Activated T-helper 1 cell treated with anti-CD3 and anti-CD28 coated beads, Interleukin-2, amount 50 U/mL, for 16 hours (primary cell): ENCODE measurements around the gene KCTD6.

Source experiments
- DNase-seq, 2 donors: peaks; one replicate each; pipeline ENCODE4 v3.0.0-alpha.2; 2020; ENCODE audit warnings: low read depth in 1 of 2, low spot score in 1 of 2

The KCTD6 gene

DNA sequence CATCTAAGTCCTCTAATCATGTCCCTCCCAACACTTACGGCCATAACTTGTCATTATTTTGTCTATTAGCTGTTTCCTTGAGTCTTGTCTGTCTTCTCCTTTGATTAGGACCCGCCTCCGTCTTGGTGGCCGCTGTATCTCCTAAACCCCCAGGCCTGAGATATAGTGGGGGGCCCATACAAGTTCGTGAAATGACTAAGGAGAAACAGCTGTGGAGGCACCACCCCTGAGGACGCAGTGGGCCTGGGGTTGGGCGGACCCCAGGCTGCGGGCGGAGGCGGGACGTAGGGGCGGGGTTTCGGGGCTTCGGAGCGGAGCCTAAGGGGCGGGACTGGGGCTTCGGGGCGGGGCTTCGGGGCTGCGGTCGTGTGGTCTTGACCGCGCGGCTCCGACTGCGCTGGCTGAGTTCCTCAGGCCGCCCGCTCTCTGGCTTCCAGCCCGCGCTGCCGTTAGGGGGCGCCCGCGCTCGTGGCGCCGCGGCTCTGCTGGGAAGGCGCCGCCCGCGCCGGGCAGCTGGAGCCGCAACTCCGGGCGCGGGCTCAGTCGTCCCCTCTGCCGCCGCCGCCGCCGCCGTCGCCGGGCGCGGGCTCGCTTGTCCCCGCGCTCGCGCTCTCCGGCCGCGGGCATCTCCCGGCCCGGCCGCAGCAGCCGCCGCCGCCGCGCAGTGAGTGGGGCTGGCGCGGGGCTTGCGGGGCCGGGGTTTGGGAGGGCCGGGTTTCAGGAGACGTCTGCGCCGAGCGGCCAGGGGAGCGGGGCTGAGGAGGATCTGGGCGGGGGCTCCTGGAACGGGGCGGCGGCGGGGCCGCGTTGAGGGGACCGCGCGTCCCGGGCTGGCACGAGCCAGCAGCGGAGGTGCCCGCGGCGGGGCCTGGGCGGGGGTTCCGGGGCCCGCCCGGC is at the start of gene KCTD6:
TSS of gene KCTD6 (plus strand) at position 591 of the 897 bp plus-strand sequence. CDS start 6,660 bp downstream, outside the sequence.
- DNase-seq: peak; percentile 67 to 82

DNA sequence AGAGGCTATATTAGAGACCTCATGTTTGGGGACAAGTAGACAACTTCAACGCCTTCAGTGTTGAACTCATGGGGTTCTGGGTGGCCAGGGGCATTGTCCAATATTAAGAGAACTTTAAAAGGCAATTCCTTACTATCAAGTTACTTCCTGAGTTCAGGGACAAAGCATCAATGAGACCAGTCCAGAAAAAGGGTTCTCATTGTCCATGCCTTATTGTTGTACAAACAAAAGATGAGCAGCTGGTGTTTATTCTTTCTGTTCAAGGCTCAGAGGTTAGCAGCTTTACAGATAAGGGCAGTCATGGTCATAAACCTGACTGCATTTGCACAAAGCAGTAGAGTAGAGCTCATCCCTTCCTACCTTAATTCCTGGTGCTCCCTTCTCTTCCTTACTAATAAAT is 39.7 kb upstream of the KCTD6 start:
- no peak for DNase-seq

DNA sequence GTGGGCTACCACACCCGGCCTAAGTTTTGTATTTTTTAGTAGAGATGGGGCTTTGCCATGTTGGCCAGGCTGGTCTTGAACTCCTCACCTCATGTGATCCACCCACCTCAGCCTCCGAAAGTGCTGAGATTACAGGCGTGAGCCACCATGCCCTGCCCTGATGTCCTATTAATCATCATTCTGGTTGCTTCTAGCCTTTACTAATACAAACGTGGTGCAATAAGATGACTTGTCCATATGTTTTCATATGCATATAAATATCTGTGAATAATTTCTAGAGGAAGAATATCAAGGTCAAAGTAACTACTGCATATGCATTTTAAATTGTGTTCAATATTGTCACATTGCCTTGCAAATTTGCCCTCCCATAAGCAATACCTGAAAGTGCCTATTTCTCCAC is 32.7 kb upstream of the KCTD6 start:
- no peak for DNase-seq

DNA sequence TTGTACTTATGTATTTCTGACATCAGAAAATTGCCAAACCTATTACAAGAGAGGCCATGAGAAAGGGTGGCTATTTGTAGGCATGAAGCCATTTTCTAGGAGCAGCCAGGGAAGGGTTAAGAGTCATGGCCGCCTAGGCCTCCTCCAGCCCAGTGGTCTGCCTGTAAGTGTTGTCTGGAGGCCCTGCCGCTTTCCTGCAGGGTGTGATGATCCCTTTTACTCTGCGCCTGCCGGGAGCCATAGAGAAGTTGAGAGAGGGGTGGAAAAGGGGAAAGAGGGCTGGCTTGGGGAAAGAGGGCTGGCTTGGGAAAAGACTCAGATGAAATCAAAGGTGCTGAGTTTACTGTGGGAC is 29.1 kb upstream of the KCTD6 start:
- DNase-seq: no peak

DNA sequence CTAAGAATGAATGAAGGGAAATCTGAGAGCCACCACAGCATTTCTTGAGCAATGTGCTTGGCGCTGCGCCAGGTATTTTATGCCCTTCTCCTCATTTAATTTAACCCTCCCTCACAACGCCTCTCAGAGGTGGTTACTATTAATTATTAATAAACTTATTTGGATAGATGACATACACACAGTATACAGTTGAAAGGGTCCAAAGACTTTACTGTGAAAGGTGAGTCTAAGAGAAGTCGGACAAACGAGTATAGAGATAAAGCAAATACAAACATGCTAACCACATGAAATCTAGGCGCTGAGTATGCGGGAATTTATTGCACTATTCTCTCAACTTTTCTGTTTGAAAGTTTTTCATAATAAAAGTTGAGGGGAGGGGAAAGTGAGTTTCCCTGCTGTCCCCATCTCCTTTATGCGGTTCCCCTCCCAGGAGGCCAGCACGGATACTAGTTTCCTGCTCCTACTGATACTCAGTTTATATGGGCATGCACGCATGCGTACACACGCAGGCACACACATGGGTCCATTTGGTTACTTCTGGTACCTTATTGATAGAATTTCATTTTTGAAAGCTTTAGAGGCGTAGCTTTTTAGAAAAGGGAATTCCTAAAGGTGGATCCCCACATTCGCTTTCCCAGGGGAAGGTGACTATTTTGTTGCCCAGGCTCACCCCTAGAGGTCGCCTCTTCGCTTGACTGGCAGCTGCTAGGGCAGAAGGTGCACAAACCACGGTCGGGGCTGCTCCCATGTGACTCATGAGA is 28.5 kb upstream of the KCTD6 start:
- peak; percentile 40 to 57 for DNase-seq

DNA sequence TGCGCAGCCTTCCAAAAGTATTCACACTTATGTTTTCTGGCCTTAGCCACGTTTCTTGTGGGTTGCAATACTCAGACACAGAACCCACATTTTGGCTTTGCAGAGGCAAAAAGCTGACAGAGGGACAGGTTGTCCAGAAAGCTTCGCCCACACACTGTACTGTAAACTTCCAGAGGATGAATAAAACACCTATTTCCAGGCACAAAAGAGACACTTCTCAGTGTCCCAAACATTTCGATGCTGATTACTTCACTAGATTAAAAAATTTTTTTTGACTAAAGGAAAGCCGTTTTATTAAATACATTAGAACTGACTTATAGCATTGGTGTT is 28.0 kb upstream of the KCTD6 start:
- no peak for DNase-seq

DNA sequence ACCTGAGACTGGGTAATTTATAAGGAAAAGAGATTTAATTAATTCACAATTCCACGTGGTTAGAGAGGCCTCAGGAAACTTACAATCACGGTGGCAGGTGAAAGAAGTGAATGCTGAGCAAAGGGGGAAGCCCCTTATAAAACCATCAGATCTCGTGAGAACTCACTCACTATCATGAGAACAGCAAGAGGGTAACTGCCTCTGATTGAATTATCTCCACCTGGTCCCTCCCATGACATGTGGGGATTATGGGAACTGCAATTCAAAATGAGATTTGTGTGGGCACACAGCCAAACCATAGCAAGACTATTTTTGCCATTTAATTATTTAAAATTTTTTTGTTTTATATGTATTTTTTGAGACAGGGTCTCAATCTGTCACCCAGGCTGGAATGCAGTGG is 27.0 kb upstream of the KCTD6 start:
- no peak for DNase-seq

DNA sequence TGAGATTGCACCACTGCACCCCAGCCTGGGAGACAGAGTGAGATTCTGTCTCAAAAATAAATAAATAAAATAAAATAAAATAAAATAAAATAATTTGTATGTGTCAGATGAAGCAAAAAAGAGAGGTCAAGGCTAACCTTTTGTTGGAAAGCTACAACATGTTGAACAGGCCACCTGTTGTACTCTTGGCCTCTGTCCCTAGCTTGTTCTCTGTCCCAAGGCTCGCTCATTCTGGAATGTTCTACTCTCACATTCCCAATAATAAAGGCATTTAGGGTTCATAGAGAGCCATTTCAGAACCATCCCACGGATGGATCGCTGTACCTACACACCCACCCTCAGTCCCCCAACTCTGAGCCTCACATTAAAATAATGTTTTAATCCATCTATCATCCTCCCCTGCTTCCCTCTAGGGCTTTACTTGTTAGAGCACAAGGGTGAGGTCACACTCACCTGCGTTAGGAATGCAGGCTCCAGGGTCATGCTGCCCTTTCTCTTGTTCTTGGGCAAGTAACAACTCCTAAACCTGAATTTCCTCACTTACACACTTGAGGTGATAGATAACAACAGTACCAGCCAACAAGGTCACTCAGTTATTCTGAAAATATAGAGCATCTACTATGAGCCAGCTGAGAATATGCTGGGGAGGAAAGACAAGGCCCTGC is 24.9 kb upstream of the KCTD6 start:
- DNase-seq: no peak

DNA sequence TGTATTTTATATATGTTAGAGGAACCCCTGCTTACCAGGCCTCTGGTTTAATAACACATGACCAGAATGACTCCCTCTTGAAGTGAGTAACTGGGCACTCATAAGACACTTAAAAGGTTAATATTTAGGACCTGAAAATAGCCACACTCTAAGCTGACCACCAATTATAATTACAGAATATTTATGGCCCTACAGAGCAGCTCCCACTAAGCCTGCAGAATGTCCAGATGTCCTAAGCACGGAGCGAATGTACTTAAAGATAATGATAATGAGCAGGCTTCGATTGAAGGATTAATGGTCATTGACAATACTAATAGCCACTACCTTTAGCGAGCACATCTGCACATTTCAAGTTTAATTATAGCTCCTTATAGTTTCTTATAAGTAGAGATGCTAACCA is 22.8 kb upstream of the KCTD6 start:
- DNase-seq: no peak

DNA sequence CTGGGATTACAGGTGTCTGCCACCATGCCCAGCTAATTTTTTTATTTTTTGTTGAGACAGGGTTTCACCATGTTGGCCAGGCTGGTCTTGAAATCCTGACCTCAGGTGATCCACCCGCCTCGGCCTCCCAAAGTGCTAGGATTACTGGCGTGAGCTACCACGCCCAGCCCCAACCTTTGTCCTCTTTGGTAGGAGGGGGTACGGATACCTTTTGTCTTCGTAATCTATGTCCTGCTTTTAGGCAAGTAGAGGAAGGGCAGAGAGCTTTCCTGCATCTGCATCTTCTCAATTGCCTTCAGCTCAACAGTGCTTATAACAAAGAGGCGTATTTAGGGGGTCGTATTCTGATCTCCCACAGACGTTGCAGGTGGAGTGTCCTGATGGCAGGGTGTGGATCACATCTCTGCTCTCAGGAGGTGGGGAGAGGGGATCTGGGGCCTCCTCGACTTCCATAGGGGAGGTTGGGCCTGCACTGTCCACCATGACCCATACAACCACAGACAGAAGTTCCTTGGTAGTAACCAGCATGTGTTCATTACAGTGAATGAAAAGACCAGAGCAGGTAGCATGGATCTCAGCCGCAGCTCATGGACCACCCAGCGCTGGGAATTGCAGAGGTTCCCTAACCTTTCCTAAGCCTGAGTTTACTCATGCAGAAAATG is 21.4 kb upstream of the KCTD6 start:
- no peak for DNase-seq

DNA sequence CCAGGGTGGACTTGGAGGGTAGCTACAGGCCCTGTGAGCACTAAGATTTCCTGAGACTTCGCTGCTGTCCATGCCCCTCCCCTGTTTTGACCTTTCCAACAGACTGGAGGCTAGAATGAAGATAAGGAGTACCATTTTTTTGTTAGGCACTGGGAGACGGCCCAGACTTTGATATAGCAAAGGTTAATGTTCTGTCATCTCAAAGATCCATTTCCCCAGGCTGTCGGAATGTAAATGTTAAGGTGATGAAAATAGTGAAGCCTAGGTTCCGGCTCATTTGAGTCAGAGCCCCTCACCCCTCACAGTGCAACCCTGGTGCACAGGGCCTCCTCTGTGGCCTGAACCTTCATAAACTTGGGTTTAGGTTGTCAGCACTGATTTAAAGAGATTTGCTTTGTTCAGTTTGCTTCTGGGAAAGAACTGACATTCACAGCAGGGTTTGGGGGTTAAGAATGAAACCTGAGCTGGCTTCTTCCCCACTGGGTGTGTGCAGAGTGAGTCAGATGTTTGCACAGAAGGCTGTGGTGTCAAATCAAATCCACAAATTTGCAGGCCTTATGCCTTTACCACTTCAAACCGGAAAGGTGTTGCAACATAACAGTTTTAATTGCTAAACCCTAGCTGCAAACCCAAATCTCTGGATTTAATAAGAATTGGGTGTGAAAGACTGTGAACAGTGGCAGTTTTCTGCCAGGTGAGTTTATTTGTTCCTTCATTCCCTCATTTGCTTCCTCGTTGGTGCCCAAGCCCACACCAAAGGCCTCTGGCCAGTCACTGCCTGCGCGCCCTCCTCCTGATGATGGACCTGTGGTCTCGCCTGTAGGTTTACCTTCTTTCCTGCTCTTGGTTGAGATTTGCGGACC is 20.6 kb upstream of the KCTD6 start:
- DNase-seq: peak in 1 of 2 donors; percentile 13

DNA sequence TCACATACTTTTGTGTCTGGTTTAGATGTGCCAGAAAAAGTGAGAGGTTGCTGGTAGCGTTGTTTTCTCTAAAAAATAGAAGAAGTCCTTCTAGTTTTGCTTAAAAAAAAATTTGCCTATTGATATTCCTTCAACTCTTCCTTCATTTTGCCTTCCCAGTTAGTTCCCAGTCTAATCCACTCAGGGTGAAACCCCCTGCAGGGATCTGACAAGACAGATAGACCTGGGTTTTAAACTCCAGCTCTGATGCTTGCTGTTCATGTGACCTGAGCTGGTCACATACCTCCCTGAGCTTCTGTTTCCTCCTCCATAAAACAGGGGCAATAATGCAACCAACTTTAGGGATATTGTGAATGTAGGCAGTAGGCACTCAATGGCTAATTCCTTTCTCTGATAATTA is 18.6 kb upstream of the KCTD6 start:
- DNase-seq: no peak

DNA sequence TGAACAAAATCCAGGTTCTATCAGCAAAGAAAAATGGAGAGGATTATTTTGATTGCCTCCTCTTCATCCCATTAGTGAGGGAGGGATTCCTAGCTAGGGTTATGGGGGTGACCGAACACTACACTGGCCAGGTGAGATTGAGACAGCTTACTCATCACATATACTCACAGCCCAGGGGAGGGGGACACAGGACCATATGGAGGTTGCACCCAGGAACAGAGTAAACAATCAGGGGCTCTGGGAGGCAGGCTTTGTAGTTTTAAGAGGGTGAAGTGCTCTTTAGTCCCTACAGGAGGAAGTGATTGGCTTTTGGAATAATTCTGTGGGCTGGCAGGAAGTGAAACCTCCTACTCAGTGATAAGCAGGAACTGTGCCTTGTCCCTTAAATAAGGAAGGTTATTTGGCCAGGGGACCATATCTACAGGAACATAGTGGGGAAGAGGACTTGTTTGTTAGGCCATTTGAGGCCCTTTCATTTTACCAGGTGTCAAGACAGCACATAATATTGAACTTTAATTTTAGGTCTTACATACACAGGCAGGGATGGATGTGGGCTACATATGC is 17.5 kb upstream of the KCTD6 start:
- no peak for DNase-seq

DNA sequence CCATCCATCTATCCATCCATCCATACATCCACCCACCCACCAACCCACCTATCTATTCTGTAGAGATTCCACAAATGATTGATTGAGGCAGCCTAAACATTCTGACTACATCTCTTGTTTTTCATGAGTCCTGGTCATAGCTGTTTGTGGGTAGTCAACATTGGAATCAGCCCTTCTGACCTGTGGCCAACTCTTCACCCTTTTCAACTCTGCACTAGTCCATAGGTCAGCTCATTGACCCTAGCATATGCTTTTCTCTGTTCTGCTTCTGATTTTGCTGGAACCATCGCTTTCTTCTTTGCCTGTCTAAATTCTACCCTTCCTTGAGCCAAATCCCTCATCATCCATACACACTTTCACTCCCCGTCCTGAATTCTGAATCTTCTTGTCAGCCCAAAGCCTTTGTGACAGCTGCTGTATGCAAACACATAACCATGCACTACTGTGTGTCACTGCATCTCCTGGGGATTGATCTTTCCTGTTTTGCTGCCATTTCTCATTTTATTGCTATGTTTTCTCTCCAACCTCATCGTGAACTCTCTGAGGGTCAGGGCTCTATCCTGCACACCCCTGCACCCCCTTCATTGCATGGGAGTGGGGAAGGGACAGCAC is 16.8 kb upstream of the KCTD6 start:
- DNase-seq: no peak

DNA sequence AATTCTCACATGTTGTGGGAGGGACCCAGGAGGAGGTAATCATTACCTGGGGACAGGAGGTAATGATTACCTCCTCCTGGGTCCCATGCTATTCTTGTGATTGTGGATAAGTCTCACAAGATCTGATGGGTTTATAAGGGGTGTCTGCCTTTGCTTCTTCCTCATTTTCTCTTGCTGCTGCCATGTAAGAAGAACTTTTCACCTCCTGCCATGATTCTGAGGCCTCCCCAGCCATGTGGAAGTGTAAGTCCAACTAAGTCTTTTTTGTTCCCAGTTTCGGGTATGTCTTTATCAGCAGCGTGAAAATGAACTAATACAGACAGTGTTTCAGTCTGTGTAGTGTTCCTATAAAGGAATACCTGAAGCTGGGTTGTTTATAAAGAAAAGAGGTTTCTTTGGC is 13.1 kb upstream of the KCTD6 start:
- DNase-seq: no peak

DNA sequence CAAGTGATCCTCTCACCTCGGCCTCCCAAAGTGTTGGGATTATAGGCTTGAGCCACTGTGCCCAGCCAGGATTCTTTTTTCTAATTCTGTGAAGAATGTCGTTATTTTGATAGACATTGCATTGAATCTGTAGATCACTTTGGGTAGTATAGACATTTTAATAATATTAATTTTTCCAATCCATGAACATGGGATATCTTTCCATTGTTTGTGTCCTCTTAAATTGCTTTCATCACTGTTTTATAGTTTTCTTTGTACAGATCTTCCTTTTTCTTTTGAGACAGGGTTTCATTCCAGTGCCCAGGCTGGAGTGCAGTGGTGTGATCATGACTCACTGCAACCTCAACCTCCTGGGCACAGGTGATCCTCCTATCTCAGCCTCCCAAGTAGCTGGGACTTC is 11.6 kb upstream of the KCTD6 start:
- DNase-seq: no peak

DNA sequence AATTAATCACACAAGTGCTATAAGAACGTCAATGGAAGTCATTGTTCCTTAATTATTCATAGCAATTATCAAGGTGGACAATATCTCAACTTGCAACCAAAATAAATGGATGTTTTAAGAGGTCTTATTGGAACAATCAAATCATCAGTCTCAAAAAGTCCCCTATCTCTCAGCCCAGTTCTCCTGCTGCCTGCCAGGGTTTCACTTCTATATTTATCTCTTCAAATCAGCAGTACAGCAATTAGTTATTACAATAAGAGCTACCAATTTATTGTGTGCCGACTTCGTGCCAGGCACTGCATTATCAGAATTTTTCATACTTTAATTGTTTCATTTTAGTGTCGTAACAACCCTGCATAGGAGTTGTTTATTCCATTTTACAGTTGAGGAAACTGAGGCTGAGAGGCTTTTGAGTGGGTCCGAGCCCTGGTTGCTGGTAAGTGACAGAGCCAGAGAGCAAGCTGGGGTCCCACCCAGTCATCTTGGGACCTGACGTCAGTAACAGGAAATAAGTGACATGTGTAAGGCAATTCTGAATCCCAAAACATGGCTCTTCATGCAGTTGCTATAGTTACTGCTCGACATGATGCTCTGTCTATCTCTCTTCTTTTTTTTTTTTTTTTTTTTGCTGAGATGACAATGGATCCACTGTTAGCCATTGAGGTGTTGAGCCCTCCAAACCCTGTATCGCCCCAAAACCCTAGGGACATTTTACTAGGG is 8.8 kb upstream of the KCTD6 start:
- DNase-seq: no peak

DNA sequence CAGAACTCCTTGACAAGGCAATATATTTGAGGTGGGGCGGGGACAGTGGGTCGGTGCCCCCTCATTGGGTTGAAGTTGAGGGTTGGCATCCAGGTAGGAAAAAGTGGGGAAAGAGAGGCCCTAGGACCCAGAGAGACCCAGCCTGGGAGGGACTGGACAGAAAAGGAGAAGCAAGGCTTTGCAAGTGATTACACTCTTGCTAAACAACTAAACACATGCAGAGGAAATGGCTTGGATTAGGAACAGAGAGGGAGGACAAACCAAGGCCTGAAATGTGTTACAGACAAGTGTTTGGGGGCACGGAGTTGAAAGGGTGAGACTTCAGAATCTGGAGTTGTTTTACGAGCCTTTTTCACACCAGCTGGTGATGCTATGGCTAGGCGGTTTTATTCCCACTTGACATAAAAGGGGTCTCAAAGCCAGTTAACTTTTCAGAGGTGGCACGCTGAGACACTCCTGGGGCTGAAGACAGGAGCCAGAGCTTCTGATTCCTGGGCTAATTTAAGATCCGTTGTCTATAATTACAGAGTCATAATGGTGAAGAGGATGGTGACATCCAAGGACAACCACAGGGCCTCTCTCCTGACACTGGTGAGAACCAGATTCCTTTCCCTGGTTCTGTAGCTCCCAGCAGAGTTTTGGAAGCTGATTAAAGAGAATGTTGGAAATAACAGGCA is 7.7 kb upstream of the KCTD6 start:
- DNase-seq: no peak

DNA sequence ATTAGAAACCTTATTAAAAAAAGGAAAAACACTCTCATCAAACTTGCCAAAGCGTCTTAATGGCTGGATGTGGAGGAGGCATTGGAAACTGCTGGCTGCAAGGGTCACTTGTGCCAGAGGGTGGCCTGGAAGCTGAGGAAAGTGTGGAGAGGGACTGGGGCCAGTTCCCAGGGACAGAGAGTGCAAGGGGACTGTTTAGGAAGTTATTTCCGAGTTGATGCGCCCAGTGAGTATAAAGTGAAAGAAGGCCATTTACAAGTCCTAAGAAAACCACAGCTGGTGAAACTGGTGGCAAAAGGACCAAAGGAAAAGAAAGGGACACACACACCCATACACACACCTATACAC is 7.2 kb upstream of the KCTD6 start:
- DNase-seq: no peak
